Stomach (tissue), 4 donors: ENCODE measurements around the gene DDX51.

Experiments used
- POLR2AphosphoS5 ChIP-seq, 3 donors: sonication (generic); formaldehyde crosslinking; IDR thresholded peaks; one replicate each; pipeline ENCODE4 v1.6.1; 2016; ENCODE audit warnings: antibody characterized with exemption in 3 of 3
- TF ChIP-seq, protein P1 (sequence below), 7 experiments: fragments of 450-650 bp in 4 of 7; fragments of 200-600 bp in 3 of 7; sonication (generic) in 3 of 7; IDR thresholded peaks; one replicate each; pipeline ENCODE4 v1.5.1; 2016 to 2019; ENCODE audit warnings: antibody characterized with exemption in 7 of 7, control low read depth in 2 of 7, mild to moderate bottlenecking in 1 of 7

DNA sequence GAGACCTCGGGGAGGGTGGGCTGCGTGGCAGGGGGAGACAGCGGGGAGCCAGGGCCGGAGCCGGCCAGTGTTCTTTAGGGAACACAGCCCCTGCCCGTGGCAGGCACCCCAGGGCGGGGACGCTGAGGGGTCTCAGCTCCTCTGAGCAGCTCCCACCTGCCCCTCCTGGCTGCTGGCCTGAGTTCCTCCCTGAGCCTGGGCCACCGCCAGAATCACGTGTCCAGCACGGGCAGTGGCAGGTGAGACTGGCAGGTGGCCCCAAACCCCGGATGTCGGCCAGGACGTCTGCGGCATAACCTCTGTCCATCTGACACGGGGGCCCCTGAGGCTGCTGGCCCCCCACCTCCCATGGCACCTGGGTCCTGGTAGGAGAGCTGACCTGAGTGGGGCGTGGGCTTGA, 25.3 kb upstream of the DDX51 start:
- TF ChIP-seq, protein P1, sequence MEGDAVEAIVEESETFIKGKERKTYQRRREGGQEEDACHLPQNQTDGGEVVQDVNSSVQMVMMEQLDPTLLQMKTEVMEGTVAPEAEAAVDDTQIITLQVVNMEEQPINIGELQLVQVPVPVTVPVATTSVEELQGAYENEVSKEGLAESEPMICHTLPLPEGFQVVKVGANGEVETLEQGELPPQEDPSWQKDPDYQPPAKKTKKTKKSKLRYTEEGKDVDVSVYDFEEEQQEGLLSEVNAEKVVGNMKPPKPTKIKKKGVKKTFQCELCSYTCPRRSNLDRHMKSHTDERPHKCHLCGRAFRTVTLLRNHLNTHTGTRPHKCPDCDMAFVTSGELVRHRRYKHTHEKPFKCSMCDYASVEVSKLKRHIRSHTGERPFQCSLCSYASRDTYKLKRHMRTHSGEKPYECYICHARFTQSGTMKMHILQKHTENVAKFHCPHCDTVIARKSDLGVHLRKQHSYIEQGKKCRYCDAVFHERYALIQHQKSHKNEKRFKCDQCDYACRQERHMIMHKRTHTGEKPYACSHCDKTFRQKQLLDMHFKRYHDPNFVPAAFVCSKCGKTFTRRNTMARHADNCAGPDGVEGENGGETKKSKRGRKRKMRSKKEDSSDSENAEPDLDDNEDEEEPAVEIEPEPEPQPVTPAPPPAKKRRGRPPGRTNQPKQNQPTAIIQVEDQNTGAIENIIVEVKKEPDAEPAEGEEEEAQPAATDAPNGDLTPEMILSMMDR (IDR thresholded peaks at IDR 0.05): no peak
- TF ChIP-seq POLR2AphosphoS5 (IDR thresholded peaks at IDR 0.05): no peak
